ENCODE measurements around the gene BRSK1.
A peak's percentile ranks its signal among the peaks of the same experiment; 100 is the strongest.

The BRSK1 gene

DNA sequence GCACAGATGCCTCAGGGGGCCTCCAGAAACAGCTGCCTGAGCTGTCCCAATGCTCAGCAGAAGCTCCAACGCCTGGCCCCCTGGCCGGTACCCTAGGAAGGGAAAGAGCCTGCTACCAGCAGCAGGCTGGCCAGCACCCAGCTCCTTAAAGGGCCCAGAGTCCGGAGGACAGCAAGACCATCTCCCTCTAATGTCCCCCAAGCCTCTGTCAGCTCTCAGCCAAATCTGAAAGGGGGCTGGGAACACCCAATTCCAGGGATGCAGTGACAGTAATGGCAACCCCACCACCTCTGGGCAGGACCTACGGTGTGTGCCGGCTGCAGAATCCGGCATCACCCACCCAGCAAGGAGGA, 29.2 kb upstream of the BRSK1 start:
- DNase-seq = no peak

DNA sequence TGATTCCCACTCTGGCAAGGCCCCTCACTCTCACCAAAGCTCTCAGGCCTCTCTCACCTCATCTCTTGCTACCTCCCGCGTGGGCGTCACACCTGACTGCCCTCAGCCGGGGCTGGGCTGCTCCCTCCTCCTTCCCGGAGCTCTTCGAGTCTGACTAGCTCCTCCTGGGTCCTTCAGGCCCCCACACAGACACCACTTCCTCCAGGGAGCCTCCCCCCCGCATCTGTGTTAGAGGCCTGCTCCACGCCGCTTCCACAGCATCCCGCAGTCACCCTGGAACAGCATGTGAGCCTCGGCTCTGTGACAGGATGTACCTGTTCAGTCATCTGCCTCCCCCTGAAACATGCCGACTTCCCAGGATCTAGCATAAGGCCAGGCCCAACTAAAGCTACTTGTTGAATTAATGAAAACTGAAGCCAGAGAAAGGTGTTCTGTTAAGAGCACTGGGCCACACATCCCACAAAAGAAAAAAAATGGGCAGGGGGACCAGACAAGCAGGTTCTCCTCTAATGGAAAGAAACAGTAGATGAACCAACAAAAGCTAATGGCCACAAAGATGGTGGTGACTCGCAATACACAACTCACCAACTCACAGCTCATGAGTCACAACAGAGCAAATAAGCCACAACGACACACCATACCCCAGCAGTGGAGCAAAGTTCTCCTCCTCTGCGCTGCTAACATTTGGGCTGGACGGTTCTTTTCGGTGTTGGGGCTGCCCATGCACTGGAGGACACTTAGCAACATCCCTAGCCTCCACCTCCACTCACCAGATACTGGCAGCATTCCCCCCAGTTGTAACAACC, 28.0 kb upstream of the BRSK1 start:
- no peak for DNase-seq

DNA sequence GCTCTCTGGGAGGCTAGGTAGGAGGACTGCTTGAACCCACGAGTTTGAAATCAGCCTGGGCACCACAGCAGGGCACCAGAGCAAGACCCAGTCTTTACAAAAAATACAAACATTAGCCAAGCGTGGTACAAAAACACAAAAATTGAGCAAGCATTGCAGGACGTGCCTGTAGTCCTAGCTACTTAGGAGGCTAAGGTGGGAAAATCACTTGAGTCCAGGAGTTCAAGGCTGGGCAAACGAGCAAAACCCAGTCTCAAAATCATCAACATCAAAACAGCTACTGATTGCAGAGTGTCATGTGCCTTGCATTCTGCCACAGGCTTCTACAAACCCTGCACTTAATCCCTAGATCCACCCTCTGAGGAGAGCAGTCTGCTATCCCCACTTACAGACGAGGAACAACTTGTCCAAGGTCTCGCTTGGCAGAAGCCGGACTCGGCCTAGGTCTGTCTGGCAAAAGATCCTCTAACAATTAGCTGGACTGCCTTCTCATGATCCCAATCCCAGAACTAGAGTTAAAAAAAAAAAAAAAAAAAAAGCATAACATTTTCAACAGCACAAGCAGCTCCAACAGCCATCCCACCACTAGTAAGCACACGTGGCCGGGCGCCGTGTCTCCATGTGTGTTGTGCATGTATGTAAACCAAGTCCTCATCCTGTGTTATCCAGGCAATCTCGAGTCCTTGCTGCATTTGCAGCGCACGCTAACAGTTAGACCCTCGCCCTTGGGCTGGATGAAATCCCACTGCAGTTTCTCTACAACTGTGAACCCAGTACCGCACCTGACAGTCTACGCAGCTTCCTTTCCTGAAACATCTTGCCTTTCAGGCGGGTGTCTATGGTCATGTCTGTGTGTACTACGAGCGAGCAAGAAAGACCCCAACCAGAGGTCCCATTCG, 27.0 kb upstream of the BRSK1 start:
- no peak for DNase-seq

DNA sequence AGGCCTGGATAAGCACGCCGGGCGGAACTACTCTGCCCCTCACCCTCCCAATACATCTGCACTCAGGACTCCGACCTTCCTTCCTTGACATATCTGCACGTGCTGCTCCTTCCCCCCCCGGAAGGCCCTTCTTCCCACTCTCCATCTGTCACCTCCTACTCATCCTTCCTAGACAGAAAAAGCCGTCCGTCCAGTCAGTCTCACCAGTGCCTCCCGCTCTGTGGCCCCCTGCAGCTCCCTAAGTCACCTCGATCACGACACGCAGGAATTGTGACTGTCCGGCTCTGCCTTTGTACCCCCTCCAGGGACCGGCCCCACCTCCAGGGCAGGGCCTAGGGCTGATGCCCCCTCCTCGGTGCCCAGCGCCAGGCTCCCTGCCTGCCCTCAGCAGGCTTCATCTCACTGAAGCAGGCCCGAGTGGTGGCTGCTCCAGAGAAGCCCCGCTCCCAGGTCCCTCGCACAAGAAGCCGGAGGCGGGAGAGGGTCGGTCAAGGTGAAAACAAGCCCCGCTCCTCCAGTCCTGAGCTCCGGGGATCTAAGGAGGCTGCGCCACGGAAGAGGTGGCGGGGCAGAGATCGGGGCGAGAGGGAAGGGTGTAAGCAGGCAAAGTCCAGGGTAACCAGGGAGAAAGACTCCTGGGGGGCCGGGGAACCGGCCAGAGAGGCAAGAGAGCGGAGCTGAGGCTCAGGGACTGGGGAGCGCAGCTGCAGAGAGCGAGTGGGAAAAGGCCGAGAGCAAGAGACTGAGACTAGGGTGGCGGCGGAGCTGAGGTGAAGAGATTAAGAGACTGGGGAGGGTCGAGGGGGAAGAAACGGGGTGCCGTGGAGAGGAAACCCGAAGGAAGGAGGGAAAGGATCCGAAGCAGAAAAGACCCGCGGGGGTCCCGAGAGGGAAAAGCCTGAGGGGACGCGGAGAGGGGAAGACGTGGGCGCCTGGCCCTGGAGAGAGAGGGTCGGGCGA, 26.1 kb upstream of the BRSK1 start:
- DNase-seq = peak; percentile 33

DNA sequence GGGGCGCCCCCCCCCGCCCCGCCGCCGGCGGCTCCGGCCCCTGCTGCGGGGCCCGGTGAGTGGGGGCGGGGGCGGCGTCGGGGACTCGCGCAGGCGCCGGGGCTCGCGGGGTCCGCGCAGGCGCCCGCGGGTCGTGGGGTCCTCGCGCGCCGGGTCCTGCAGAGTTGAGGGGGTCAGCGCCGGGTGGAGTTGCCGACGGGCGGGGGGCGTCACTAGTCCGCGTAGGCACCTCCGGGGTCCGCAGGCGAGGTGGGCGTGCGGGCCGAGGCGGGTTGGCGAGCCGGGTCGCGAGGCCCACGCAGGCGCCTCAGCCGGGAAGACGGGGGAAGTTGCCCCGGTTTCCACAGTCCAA, 25.3 kb upstream of the BRSK1 start:
- DNase-seq = no peak

DNA sequence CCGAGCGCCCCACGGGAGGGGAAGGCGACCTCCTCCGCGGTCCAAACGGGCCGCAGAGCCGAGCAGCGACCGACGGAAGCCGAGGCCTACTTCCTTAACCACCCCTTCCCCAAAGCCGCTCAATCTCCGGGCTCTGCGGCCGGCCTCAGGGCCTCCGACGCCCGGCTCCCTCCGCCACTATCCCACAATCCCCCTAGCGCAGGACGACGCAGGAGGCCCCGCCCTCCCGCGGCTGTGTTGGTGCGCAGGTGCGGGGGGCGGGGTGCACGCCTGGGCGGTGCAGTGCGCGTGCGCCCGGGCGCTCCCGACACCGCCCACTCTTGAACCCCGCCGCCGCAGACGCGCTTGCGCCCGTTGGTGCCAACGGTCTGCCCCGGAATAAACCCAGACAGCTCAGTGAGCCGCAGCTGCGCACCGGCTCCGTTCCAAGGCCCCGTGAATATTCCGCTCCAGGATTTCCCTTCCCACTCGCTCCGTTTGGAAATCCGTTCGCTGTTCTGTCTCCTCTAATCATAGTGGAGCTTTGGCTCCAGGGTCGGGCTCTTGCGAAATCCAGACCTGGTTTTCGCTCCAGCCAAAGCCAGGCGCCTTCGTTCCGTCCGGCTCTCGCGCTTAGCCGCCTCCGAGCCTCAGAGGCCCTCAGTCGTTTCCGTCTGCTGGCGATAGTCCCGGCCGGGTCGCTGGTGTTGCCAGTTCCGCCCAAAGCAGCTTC, 24.8 kb upstream of the BRSK1 start, which contains the start of gene PPP6R1:
Gene PPP6R1, minus strand, starts transcription at position 190 of the 712 bp plus-strand sequence. CDS start 11,914 bp downstream, outside the sequence.
- peak; percentile 98 for DNase-seq

DNA sequence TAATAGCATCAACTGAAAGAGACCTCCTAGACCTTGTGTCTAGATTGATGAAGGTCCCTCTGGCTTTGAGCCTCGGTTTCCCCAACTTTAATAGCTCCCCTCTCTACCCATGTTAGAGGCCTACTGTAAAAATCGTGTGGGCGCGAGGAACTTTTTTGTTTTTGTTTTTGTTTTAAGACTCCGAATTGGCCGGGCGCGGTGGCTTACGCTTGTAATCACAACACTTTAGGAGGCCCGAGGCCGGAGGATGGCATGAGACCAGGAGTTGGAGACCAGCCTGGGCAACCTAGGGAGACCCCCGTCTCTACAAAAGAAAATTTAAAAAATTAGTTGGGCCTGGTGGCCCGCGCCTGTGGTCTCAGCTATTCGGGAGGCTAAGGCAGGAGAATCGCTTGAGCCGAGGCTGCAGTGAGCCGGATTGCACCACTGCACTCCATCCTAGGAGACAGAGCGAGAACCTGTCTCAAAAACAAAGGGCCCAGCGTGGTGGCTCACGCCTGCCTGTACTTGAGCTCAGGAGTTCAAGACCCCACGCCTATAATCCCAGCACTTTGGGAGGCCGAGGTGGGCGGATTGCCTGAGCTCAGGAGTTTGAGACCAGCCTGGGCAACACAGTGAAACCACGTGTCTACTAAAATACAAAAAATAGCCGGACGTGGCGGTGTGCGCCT, 24.1 kb upstream of the BRSK1 start:
- DNase-seq = peak; percentile 53

DNA sequence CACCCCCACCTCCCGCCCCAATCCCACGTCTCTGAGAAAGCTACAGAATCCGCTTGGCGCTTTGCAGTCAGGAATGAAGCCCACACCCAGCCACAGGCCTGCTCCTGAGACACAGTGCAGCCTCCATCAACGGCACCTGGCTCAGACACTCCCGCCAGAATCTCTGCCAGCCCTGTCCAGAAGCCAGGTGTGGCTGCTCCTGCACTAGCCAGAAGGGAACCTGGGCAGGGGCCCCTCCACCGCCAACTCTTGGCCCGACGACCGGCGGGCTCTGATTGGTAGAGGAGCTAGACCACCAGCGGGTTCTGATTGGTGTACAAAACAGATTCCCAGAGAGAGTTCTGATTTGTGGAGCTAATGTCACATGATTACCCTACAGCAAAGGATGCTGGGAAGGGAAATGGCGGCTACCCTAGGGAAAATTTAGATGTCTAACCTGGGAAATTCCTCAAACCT, 22.1 kb upstream of the BRSK1 start:
- no peak for DNase-seq

DNA sequence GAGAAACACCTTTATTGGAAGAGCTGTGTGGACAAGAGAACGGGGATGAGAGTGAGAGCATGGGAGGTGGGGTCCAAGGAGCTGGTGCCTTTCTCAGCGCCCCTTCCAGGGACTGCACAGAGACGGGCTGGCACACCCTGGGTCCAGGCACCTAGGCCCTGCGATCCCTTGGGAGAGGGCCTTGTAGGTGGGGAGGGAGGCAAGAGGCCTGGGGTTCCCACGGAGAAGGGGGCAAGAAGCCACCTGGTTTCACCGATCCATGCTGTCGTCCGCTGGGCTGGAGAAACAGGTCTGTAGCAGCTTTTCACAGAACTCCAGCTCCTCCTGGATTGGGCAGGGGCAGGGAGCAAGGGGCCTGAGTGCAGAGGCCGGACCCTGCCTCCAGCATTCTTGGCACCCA, 21.4 kb upstream of the BRSK1 start:
- DNase-seq = no peak

DNA sequence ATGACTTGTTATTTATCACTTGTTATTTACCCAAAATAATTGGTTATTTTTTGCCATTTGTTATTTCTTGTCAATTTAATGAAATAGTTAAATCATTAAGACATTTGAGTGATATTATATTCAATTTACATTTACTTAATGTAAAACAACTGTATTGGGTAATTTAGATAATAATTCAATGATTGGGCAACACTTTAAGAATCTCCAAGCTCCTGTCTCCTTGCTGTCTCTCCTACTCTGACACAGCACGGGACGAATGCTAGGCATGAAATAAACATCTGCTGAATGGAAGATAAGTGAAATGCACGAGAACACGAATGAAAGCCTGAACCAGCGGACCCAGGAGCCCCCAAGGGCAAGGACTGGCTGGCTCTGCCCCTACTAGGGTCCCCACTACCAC, 19.3 kb upstream of the BRSK1 start:
- no peak for DNase-seq

DNA sequence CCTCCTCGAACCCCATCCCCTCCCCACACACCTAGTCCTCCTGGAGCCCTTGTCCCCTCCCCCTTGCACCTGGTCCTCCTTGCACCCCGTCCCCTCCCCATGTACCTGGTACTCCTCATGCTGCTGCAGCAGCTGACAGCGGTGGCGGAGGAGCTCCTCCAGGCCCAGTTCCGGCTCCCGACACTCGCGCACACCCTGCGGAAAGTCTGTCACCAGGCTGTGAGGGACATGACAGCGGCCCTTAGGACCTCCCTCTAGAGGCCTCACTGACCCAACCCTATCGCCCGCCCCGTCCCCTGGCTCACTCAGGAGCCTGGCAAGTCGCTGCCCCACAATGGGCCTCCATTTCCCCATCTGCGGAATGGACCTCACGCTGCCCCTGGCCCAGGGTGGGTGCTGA, 18.6 kb upstream of the BRSK1 start:
- no peak for DNase-seq

DNA sequence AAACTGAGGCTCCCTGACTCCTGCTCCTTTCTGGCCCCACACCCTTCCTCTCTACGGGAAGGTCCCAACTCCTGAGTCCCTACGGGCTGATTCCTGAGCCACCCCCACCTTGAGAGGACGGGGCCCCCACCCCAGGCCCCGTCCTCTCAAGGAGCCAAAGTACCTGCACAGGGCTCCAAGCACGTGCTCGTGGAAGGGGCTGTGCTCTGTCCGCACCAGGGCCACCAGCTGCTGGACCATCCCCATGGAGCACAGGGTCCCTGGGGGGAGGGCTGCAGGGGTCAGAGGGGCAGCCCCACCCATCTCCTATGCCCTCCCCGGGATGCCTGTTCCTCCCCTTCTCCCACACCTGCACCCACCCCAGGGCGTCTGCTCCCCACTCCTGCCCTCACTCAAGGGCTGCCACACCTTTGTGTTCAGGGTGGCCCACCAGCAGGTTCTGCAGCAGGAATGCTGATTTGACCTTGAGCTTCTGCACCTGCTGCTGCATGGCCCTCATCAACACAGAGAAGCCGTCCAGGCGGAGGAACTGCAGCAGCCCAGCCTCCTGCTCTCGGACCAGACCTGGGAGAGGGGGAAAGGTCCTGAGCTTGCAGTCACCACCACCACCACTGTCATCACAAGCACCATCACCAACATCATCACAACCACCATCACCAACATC, 17.9 kb upstream of the BRSK1 start:
- DNase-seq = no peak

DNA sequence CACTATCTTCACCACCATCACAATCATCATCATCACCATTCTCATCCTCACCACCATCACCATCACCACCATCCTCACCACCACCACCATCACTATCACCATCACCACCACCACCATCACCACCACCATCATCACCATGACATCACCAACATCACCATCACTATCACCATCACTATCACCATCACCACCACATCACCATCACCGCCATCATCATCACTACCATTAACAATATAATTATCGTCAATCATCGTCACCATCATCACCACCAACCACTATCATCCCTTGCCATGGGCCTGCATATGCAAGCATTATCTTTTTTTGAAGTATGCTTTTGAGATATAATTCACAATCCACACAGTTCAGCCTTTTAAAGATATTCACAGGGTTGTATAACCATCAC, 17.4 kb upstream of the BRSK1 start:
- no peak for DNase-seq

DNA sequence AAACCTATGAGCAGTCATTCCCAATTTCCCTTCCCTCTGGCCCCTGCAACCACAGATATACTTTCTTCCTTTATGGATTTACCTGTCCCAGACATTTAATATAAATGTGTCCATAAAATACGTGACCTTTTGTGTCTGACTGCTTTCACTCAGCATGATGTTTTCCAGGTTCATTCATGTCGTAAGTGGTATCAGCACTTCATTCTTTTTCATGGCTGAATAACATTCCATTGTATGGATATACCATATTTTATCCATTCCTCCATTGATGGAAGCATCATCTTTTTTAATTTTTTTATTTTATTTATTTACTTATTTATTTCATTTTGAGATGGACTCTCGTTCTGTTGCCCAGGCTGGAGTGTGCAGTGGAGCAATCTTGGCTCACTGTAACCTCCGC, 17.0 kb upstream of the BRSK1 start:
- no peak for DNase-seq

DNA sequence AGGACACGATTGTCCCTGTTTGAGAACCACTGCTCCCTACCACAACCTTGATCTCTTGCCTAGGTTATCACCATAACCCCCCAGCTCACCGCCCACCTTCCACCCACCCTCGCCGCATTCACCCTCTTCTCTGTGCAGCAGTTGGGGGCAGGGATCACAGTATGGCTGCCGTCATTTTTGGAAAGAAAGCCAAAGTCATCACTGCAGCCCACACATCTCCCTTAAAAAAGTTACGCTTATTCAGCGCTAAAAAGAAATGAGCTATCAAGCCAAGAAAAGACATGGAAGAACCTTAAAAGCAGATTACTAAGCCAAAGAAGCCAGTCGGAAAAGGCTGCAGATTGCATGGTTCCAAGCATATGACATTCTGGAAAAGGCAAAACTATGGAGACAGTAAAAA, 14.5 kb upstream of the BRSK1 start:
- DNase-seq = no peak

DNA sequence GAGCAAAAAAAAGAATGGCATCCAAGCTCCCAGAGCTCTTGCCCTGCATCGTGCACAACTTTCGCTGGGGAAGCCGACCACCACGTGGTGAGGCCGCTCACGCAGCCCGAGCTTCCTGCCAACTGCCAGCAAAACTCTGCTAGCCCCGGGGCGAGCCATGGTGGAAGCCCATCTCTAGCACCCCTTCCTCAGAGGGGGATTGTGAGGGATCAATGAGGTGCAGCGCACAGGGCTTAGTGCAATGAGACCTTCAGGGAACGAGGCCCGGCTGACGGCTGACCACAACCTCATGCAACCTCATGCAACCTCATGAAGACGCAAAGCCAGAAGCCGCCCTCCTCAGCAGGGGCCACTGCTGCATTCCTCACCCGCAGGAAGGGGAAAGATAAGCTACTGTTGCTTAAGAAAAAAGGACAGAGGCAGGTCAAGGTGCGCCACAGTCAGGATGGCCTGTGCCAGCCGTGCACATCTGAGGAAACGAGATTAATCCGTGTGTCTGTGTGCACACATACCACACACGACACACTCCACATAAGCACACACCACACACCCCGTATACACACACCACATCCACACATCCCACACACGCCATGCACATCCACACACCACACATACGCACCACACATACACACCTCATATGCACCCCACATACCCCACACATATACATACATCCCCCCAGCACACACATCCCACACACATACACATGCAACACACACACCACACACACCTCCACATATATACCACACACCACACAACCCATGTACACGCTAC, 13.4 kb upstream of the BRSK1 start:
- no peak for DNase-seq

DNA sequence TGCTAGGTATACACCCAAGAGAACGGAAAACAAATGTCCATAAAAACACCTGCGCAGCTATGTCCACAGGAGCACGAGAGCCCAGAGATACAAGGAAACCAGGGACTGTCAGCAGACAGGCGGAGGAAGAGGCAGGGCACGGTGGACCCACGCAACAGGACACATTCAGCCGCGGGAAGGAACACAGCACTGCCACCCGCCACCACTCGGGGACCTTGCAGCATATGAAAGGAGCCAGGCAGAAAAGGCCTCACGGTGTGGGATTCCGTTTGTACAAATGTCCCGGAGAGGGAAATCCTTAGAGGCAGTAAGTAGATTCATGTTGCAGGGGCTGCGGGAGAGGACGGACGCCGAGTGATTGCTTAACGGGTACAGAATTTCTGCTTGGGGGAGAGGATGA, 11.7 kb upstream of the BRSK1 start:
- no peak for DNase-seq

DNA sequence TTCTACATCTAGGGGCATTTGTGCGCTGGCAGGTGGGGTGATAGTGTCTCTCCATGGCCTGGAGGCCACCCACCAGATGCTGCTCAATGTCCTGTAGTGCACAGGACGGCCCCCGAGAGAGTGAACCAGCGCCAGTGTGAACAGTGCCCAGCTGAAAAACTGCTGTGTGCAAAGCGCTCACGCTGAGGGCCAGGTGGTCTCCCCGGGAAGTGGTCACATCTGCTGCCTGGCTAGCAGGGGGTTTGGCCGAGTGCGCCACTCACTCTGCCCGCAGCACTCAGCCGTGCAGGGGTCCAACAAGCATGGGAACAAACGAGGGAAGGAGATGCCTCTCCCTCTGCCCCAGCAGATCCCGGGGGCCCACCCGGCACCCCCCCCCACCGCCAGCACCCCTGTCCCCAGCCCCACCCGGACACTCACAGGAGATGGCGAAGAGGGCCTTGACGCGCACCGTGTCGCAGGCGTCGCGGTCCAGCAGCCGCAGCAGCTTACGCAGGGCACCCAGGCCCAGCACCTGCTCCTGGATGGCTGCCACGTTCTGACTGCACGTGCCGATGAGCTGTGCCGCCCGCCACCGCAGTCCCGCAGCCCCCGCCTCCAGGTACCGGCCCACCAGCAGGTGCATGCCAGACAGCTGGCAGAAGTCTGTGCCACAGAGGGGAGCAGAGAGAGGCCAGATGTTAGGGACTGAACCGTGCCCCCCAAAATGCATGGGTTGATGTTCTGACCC, 9.7 kb upstream of the BRSK1 start:
- no peak for DNase-seq

DNA sequence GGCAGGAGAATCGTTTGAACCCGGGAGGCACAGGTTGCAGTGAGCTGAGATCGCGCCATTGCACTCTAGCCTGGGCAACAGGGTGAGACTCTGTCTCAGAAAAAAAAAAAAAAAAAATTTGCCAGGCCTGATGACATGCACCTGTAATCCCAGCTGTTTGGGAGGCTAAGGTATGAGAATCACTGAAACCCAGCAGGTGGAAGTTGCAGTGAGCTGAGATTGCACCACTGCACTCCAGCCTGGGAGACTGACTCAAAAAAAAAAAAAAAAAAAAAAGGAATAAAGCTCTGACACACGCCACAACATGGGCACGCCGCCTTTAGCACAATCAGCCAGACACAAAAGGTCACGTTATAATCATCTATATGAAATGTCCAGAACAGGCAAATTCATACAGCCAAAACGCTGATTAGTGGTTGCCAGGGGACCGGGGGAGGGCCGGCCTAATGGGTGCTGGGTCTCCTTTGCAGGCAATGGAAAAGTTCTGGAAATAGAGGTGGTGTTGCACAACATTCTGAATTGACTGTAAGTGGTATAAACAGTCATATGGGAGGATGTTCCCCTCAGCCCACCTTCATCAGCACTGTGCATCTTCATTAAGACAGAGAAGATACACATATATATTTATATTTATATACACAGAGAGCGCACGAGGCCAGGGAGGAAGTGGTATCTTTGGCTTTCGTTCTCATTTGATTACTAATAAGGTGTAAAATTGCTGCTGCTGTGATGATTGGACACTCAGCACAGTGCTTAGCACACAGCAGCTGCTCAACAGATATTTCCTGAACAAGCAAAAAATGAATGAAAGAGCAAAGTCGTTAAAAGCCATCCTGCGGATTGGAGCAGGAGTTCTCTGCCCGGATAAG, 7.7 kb upstream of the BRSK1 start:
- DNase-seq = no peak
